Erythroblast (primary cell): ENCODE results near the gene IQCK.
"Not testable (repeated sequence)": the region's sequence is repeated elsewhere in the genome, so short reads cannot be mapped to it uniquely, and the experiment has no call there.

Experiments
- DNase-seq, 2 experiments: peaks; one replicate each; lab custom pipeline; 2025; lab: John Stamatoyannopoulos, UW
- GATA1 ChIP-seq: IDR thresholded peaks from 2 replicates; pipeline ENCODE4 v1.6.1; 2011; ENCODE audit warnings: low read depth, mild to moderate bottlenecking, control low read depth, low read length, moderate library complexity
- POLR2A ChIP-seq: IDR thresholded peaks from 2 replicates; pipeline ENCODE4 v1.6.1; 2011; ENCODE audit warnings: mild to moderate bottlenecking, low read length

The IQCK gene

GRCh38 chr16:19717741-19718623, at the start of gene IQCK, which contains the start of gene KNOP1:
Gene IQCK, plus strand, starts transcription at chr16:19718271. Its CDS starts 36 bp downstream, at chr16:19718307.
Gene KNOP1, minus strand, starts transcription at chr16:19718227. Its CDS starts 3,192 bp downstream, at chr16:19715035.
- TF ChIP-seq GATA1 (no peak), POLR2A (peak; percentile 33)
- peak; percentile 90 to 92 for DNase-seq

- no peak for DNase-seq
- no peak for TF ChIP-seq POLR2A
- TF ChIP-seq GATA1 = no peak
Observed at GRCh38 chr16:19672378-19672777, 45.7 kb upstream of the IQCK start.

- TF ChIP-seq POLR2A = no peak
- no peak for TF ChIP-seq GATA1
- DNase-seq = no peak
Observed at GRCh38 chr16:19674485-19674884, 43.6 kb upstream of the IQCK start.

- DNase-seq = no peak
- TF ChIP-seq POLR2A (no peak), GATA1 (no peak)
Observed at GRCh38 chr16:19677402-19677801, 40.7 kb upstream of the IQCK start.

GRCh38 chr16:19678804-19679203, 39.3 kb upstream of the IQCK start:
- TF ChIP-seq GATA1 (no peak), POLR2A (no peak)

GRCh38 chr16:19679281-19679680, 38.8 kb upstream of the IQCK start:
- not testable (repeated sequence) for DNase-seq

More at GRCh38 chr16:19678804-19679203, 39.3 kb upstream of the IQCK start:
- DNase-seq = no peak

GRCh38 chr16:19680881-19681340, 37.2 kb upstream of the IQCK start:
- DNase-seq = no peak
- TF ChIP-seq POLR2A (no peak), GATA1 (no peak)

GRCh38 chr16:19681637-19682036, 36.4 kb upstream of the IQCK start:
- TF ChIP-seq POLR2A (no peak), GATA1 (no peak)
- no peak for DNase-seq

- TF ChIP-seq POLR2A (no peak), GATA1 (no peak)
Observed at GRCh38 chr16:19683453-19684236, 34.4 kb upstream of the IQCK start.

GRCh38 chr16:19685176-19685575, 32.9 kb upstream of the IQCK start:
- DNase-seq = no peak
- TF ChIP-seq GATA1 (no peak), POLR2A (no peak)

More at GRCh38 chr16:19683453-19684236, 34.4 kb upstream of the IQCK start:
- no peak for DNase-seq

GRCh38 chr16:19687279-19687678, 30.8 kb upstream of the IQCK start:
- no peak for DNase-seq
- TF ChIP-seq POLR2A (no peak), GATA1 (no peak)

GRCh38 chr16:19688396-19689024, 29.6 kb upstream of the IQCK start:
- DNase-seq = no peak
- TF ChIP-seq POLR2A (no peak), GATA1 (no peak)

- TF ChIP-seq POLR2A (no peak), GATA1 (no peak)
- no peak for DNase-seq
Observed at GRCh38 chr16:19689342-19689741, 28.7 kb upstream of the IQCK start.
